Prostate gland (tissue), 2 donors: Measurements from ENCODE around the gene PRRC2C.

ENCODE experiments used
- CTCF ChIP-seq, 4 experiments: fragments of 200-600 bp in 2 of 4; fragments of 450-650 bp in 2 of 4; sonication (generic) in 2 of 4; IDR thresholded peaks; 1 replicate in 3 of 4; 2 replicates in 1 of 4; pipeline ENCODE4 v1.5.1; 2016 to 2019; ENCODE audit warnings: antibody characterized with exemption in 4 of 4, mild to moderate bottlenecking in 2 of 4, moderate library complexity in 2 of 4
- POLR2A ChIP-seq: fragments of 450-650 bp; IDR thresholded peaks from one replicate; pipeline ENCODE4 v1.6.1; 2016; ENCODE audit warnings: antibody characterized with exemption, mild to moderate bottlenecking
- POLR2AphosphoS5 ChIP-seq: sonication (generic); formaldehyde crosslinking; IDR thresholded peaks from one replicate; pipeline ENCODE4 v1.6.1; 2017; ENCODE audit warnings: antibody characterized with exemption

- no peak for TF ChIP-seq POLR2AphosphoS5
- no peak for TF ChIP-seq CTCF (IDR thresholded peaks at IDR 0.05)
- TF ChIP-seq POLR2A, result no peak
These were observed 8.7 kb downstream of the PRRC2C start for GRCh38 chr1:171494076-171494475.
